Measurements from ENCODE around the gene CYP4F3. TPM values are rescaled to one million over a fixed set of nuclear protein-coding genes. Genes with fewer than 3 reads are reported as not detected.
A peak's percentile ranks its signal among the peaks of the same experiment; 100 is the strongest.

CYP4F3 gene

GRCh38 chr19:15702534-15702930 is 61.8 kb downstream of the CYP4F3 start:
- no peak overlapping the region for H3K27ac ChIP-seq (ENCODE audit: low read depth, low read length)
- no peak overlapping the region for H2BK120ac ChIP-seq (ENCODE audit: low read depth, low read length)
- no peak overlapping the region for H2AK5ac ChIP-seq (ENCODE audit: low read length)
- no peaks in the 10 kb centered on the region for H3K79me1 ChIP-seq (ENCODE audit: low read length)
- peak; percentile 11 for DNase-seq
- no peaks in the 10 kb centered on the region for H3K27me3 ChIP-seq (ENCODE audit: insufficient read depth, low read length, poor library complexity)
- no peak overlapping the region for H3K23ac ChIP-seq (ENCODE audit: low read length)
- no peaks in the 10 kb centered on the region for H3K36me3 ChIP-seq (ENCODE audit: control insufficient read depth, insufficient read depth, low read length)
- H4K5ac ChIP-seq (ENCODE audit: low read length), result no peak overlapping the region
- no peak overlapping the region for H3K4ac ChIP-seq (ENCODE audit: low read depth, low read length)
- no peaks in the 10 kb centered on the region for H3K79me2 ChIP-seq (ENCODE audit: control insufficient read depth, insufficient read depth, low read length)
- H2BK15ac ChIP-seq (replicated peaks; ENCODE audit: low read depth), result no peak overlapping the region
- no peak overlapping the region for H3K4me2 ChIP-seq (ENCODE audit: low read length)
- no CpG with 5 or more reads among the region's 7 CpGs for WGBS (ENCODE audit: extremely low coverage, insufficient coverage, low lambda C conversion rate)
- no peak overlapping the region for H3K18ac ChIP-seq (ENCODE audit: low read length)
- no peak overlapping the region for H3K4me3 ChIP-seq (ENCODE audit: low read length)
- H3K4me1 ChIP-seq (ENCODE audit: control insufficient read depth, low read depth, low read length), result no peaks in the 10 kb centered on the region
- no peak overlapping the region for H4K8ac ChIP-seq (ENCODE audit: low read depth, low read length)
- H3K56ac ChIP-seq (ENCODE audit: low read length), result no peak overlapping the region
- no peak overlapping the region for H2BK5ac ChIP-seq (ENCODE audit: low read length)
- H3K9ac ChIP-seq (ENCODE audit: low read length), result no peak overlapping the region

Small RNA genes lying within 50 kb of the gene (small RNA-seq; reads per million reads assigned to genes)
- gene AD000091.1 (ENCODE audit: insufficient read depth), result not detected

All from mesendoderm (in vitro differentiated cells).